Panc1 (cell line): Measurements from ENCODE around the gene GNG7.

Experiments
- CTCF ChIP-seq: fragments of 450-650 bp; IDR thresholded peaks from 2 replicates; pipeline ENCODE4 v1.5.1; 2017; ENCODE audit warnings: mild to moderate bottlenecking
- REST ChIP-seq, 2 experiments: IDR thresholded peaks; 2 replicates each; pipeline ENCODE4 v1.6.1; 2011 to 2012; ENCODE audit warnings: low read depth in 2 of 2, control low read depth in 1 of 2, low read length in 1 of 2, mild to moderate bottlenecking in 1 of 2, moderate library complexity in 1 of 2; ENCODE audit not compliant: insufficient read depth in 1 of 2
- SIN3A ChIP-seq: IDR thresholded peaks from 2 replicates; pipeline ENCODE4 v1.6.1; 2012; ENCODE audit warnings: low read depth, mild to moderate bottlenecking, low read length, moderate library complexity, borderline replicate concordance; ENCODE audit not compliant: insufficient read depth

- TF ChIP-seq CTCF (no peak), REST (IDR thresholded peaks at IDR 0.05; ENCODE audit: insufficient read depth in 1 of 2, low read depth in 2 of 2, low read length in 1 of 2) (no peak), SIN3A (no peak)
Measured at GRCh38 chr19:2488942-2489731, 213.4 kb downstream of the GNG7 start.
